NB4 (cell line): Measurements from ENCODE around the gene GABRB3.

Source experiments
- DNase-seq: peaks from one replicate; pipeline ENCODE4 v3.0.0; 2010; ENCODE audit warnings: low read depth
- H3K4me3 ChIP-seq: one replicate; pipeline ENCODE4 v1.5.1; 2011; ENCODE audit warnings: mild to moderate bottlenecking, low read depth, low read length, moderate library complexity
- MAX ChIP-seq: IDR thresholded peaks from 2 replicates; pipeline ENCODE4 v1.6.1; 2011; ENCODE audit warnings: low read depth, low read length
- MYC ChIP-seq: IDR thresholded peaks from 2 replicates; pipeline ENCODE4 v1.6.1; 2011; ENCODE audit warnings: low read depth, low read length
- POLR2A ChIP-seq: IDR thresholded peaks from 2 replicates; pipeline ENCODE4 v1.6.1; 2011; ENCODE audit warnings: mild to moderate bottlenecking; ENCODE audit not compliant: insufficient read length; ENCODE audit errors: extremely low read depth
- TF ChIP-seq, protein P1 (sequence below): IDR thresholded peaks from one replicate; pipeline ENCODE4 v1.5.1; 2012; ENCODE audit warnings: low read depth, low read length

GABRB3 gene

DNA sequence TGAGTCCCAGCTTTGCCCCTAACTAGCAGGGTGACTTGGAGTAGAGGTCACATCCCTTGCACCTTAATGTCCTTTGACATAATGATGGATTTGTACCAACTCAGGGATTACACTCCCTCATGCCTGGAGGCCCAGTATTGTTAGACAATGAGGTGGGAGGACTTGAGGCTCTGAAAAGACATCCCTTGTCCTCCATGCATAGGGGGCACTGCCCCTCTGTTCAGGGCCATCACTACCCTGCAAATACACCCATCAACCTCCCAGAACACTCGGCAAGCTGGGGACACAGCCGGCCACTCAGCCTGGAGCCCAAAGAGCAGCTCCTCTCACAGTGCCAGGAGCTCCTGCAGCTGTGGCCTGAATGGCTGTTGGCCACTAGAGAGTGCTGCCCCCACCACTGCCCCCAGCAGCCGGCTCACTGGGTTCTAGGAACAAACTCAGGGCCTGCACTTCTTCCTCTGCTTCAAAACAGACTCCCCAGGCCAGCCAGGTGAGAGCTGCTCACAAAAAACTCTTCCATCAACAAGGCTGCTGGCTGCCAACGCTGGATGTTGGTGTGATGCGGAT is 90.2 kb downstream of the GABRB3 start:
- no peak overlapping the region for H3K4me3 ChIP-seq
- no peak for DNase-seq
- TF ChIP-seq MYC (no peak), POLR2A (no peak), MAX (no peak)
- TF ChIP-seq, protein P1, sequence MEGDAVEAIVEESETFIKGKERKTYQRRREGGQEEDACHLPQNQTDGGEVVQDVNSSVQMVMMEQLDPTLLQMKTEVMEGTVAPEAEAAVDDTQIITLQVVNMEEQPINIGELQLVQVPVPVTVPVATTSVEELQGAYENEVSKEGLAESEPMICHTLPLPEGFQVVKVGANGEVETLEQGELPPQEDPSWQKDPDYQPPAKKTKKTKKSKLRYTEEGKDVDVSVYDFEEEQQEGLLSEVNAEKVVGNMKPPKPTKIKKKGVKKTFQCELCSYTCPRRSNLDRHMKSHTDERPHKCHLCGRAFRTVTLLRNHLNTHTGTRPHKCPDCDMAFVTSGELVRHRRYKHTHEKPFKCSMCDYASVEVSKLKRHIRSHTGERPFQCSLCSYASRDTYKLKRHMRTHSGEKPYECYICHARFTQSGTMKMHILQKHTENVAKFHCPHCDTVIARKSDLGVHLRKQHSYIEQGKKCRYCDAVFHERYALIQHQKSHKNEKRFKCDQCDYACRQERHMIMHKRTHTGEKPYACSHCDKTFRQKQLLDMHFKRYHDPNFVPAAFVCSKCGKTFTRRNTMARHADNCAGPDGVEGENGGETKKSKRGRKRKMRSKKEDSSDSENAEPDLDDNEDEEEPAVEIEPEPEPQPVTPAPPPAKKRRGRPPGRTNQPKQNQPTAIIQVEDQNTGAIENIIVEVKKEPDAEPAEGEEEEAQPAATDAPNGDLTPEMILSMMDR: no peak

DNA sequence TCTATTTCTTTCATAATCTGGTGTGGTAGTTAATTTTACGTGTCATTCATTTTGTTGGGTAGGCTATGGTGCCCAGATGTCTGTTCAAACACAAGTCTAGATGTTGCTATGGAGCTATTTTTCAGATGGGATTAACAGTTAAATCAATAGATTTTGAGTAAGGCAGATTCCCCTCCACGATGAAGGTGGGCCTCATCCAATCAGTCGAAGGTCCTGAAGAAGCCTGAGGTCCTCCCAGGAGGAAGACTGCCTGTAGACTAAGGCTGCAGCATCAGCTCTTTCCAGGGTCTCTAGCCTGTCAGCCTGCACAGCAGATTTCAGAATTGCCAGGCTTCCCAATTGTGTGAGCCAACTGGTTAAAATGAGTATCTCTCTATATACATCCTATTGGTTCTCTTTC is 92.9 kb downstream of the GABRB3 start:
- no peak for DNase-seq
- H3K4me3 ChIP-seq: no peak overlapping the region
- no peak for TF ChIP-seq POLR2A
- TF ChIP-seq MYC: no peak
- TF ChIP-seq MAX: no peak
- TF ChIP-seq, protein P1: no peak

- no peak for TF ChIP-seq POLR2A
- TF ChIP-seq MAX: no peak
- no peak for TF ChIP-seq MYC
- TF ChIP-seq, protein P1: no peak
- DNase-seq: no peak
- H3K4me3 ChIP-seq: no peak overlapping the region
These were observed 96.8 kb downstream of the GABRB3 start for GRCh38 chr15:26676115-26676514.

GRCh38 chr15:26674467-26674866 is 98.4 kb downstream of the GABRB3 start:
- TF ChIP-seq MAX: no peak
- TF ChIP-seq POLR2A: no peak
- TF ChIP-seq, protein P1: no peak
- no peak overlapping the region for H3K4me3 ChIP-seq
- no peak for DNase-seq

- no peak overlapping the region for H3K4me3 ChIP-seq
- TF ChIP-seq MYC (no peak), MAX (no peak), POLR2A (no peak)
- TF ChIP-seq, protein P1: no peak
- no peak for DNase-seq
These were observed 99.4 kb downstream of the GABRB3 start for GRCh38 chr15:26673445-26673844.

DNA sequence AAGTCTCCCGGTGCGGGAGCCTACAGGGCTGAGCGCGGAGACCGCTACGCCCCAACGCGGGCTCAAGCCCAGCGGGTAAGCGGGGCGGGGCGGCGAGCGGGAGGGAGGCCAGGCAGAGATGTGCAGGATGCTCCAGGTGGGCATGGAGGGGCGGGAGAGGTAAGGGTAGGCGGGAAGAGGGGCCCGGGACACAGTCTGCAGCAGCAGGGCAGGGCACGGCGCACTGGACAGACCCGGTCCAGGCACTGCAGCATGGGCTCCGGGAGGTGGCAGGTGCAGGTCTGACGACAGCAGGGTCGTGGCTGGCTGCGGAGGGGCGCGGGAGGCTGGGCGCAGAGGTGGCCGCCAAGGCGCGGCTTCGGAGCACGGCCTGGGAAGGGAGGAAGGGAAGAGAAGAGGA is 102.8 kb downstream of the GABRB3 start:
- no peak overlapping the region for H3K4me3 ChIP-seq
- no peak for TF ChIP-seq POLR2A
- TF ChIP-seq, protein P1: no peak
- TF ChIP-seq MYC: no peak
- TF ChIP-seq MAX: no peak
- no peak for DNase-seq
